SK-N-SH treated with all-trans-retinoic acid at 6 μM for 48 hours (cell line): ENCODE measurements around the gene CAMSAP3.

ENCODE experiments used
- ATAC-seq: fragments of 200-7000 bp; cut with Tn5 transposase; 3 replicates; pipeline ENCODE4 v1.9.1; 2020; ENCODE audit warnings: mild to moderate bottlenecking, moderate library complexity
- ARNTL ChIP-seq: fragments of 450-650 bp; formaldehyde crosslinking; IDR thresholded peaks from 2 replicates; pipeline ENCODE4 v1.5.0; 2020; ENCODE audit warnings: low read depth, mild to moderate bottlenecking, moderate library complexity, borderline replicate concordance
- BACH2 ChIP-seq: fragments of 250-450 bp; sonication (Bioruptor Pico); IDR thresholded peaks from 2 replicates; pipeline ENCODE4 v1.9.0; 2021; ENCODE audit warnings: mild to moderate bottlenecking, borderline replicate concordance
- CREB5 ChIP-seq: fragments of 250-450 bp; sonication (Bioruptor Pico); IDR thresholded peaks from 2 replicates; pipeline ENCODE4 v1.5.1; 2020; ENCODE audit warnings: low read depth, mild to moderate bottlenecking, moderate library complexity
- CSDC2 ChIP-seq: fragments of 250-450 bp; sonication (Bioruptor Pico); IDR thresholded peaks from 2 replicates; pipeline ENCODE4 v1.5.0; 2020; ENCODE audit warnings: mild to moderate bottlenecking, moderate library complexity
- CSRNP3 ChIP-seq: fragments of 250-450 bp; sonication (Bioruptor Pico); IDR thresholded peaks from 2 replicates; pipeline ENCODE4 v1.5.1; 2021; ENCODE audit warnings: mild to moderate bottlenecking, moderate library complexity
- ESRRG ChIP-seq: fragments of 250-450 bp; sonication (Bioruptor Pico); IDR thresholded peaks from 2 replicates; pipeline ENCODE4 v1.6.1; 2021; ENCODE audit warnings: mild to moderate bottlenecking
- GLIS3 ChIP-seq: fragments of 250-450 bp; sonication (Bioruptor Pico); IDR thresholded peaks from 2 replicates; pipeline ENCODE4 v1.5.0; 2020; ENCODE audit warnings: mild to moderate bottlenecking, moderate library complexity
- ISL1 ChIP-seq: fragments of 250-450 bp; sonication (Bioruptor Pico); IDR thresholded peaks from 2 replicates; pipeline ENCODE4 v2.1.2; 2022; ENCODE audit warnings: mild to moderate bottlenecking, moderate library complexity
- PPARA ChIP-seq: fragments of 250-450 bp; sonication (Bioruptor Pico); IDR thresholded peaks from 2 replicates; pipeline ENCODE4 v1.5.0; 2020; ENCODE audit warnings: mild to moderate bottlenecking, borderline replicate concordance
- RARB ChIP-seq: fragments of 250-450 bp; sonication (Bioruptor Pico); IDR thresholded peaks from 2 replicates; pipeline ENCODE4 v1.8.0; 2021; ENCODE audit warnings: mild to moderate bottlenecking, moderate library complexity
- SNAI2 ChIP-seq: fragments of 250-450 bp; sonication (Bioruptor Pico); IDR thresholded peaks from 2 replicates; pipeline ENCODE4 v1.5.0; 2020; ENCODE audit warnings: mild to moderate bottlenecking, moderate library complexity
- TCF4 ChIP-seq: fragments of 250-450 bp; sonication (Bioruptor Pico); IDR thresholded peaks from 2 replicates; pipeline ENCODE4 v1.8.0; 2021; ENCODE audit warnings: mild to moderate bottlenecking, moderate library complexity, borderline replicate concordance
- ZC3H10 ChIP-seq: fragments of 250-450 bp; sonication (Bioruptor Pico); IDR thresholded peaks from 2 replicates; pipeline ENCODE4 v1.5.1; 2021; ENCODE audit warnings: mild to moderate bottlenecking, moderate library complexity
- ZFP3 ChIP-seq: fragments of 250-450 bp; sonication (Bioruptor Pico); IDR thresholded peaks from 2 replicates; pipeline ENCODE4 v1.5.0; 2020; ENCODE audit warnings: mild to moderate bottlenecking, moderate library complexity
- ZFP30 ChIP-seq: fragments of 450-650 bp; formaldehyde crosslinking; IDR thresholded peaks from 2 replicates; pipeline ENCODE4 v1.5.0; 2022; ENCODE audit warnings: mild to moderate bottlenecking, moderate library complexity
- ZNF70 ChIP-seq: fragments of 450-650 bp; formaldehyde crosslinking; IDR thresholded peaks from 2 replicates; pipeline ENCODE4 v1.5.0; 2020; ENCODE audit warnings: mild to moderate bottlenecking, moderate library complexity
- ZNF8 ChIP-seq: fragments of 450-650 bp; formaldehyde crosslinking; IDR thresholded peaks from 2 replicates; pipeline ENCODE4 v1.5.0; 2020; ENCODE audit warnings: mild to moderate bottlenecking, moderate library complexity
- TF ChIP-seq, protein P1 (sequence below): fragments of 250-450 bp; sonication (Bioruptor Pico); IDR thresholded peaks from 2 replicates; pipeline ENCODE4 v1.8.0; 2021; ENCODE audit warnings: low read depth, mild to moderate bottlenecking, moderate library complexity, borderline replicate concordance
- TF ChIP-seq, protein P2 (sequence below): fragments of 250-450 bp; sonication (Bioruptor Pico); IDR thresholded peaks from 2 replicates; pipeline ENCODE4 v1.8.0; 2020; ENCODE audit warnings: mild to moderate bottlenecking, moderate library complexity, borderline replicate concordance

CAMSAP3 gene

GRCh38 chr19:7640803-7641202, 45.1 kb downstream of the CAMSAP3 start:
- ATAC-seq = no peak
- TF ChIP-seq BACH2 (CRISPR knock-in tag) (no peak), PPARA (CRISPR knock-in tag) (no peak), TCF4 (CRISPR knock-in tag) (no peak)
- TF ChIP-seq, all 23 proteins: peak for 0

GRCh38 chr19:7641290-7642276, 45.9 kb downstream of the CAMSAP3 start:
- no peak for TF ChIP-seq CREB5 (CRISPR knock-in tag)
- TF ChIP-seq SNAI2 (CRISPR knock-in tag) = no peak
- no peak for TF ChIP-seq BACH2 (CRISPR knock-in tag)
- no peak for TF ChIP-seq ZC3H10 (CRISPR knock-in tag)
- no peak for TF ChIP-seq ZFP3 (CRISPR knock-in tag)
- TF ChIP-seq ZNF8 (CRISPR knock-in tag) = no peak
- no peak for TF ChIP-seq GLIS3 (CRISPR knock-in tag)
- no peak for TF ChIP-seq CSRNP3 (CRISPR knock-in tag)
- ATAC-seq = no peak

- no peak for ATAC-seq
- no peak for TF ChIP-seq BACH2 (CRISPR knock-in tag)
- no peak for TF ChIP-seq CREB5 (CRISPR knock-in tag)
- no peak for TF ChIP-seq RARB (CRISPR knock-in tag)
- TF ChIP-seq, protein P1, sequence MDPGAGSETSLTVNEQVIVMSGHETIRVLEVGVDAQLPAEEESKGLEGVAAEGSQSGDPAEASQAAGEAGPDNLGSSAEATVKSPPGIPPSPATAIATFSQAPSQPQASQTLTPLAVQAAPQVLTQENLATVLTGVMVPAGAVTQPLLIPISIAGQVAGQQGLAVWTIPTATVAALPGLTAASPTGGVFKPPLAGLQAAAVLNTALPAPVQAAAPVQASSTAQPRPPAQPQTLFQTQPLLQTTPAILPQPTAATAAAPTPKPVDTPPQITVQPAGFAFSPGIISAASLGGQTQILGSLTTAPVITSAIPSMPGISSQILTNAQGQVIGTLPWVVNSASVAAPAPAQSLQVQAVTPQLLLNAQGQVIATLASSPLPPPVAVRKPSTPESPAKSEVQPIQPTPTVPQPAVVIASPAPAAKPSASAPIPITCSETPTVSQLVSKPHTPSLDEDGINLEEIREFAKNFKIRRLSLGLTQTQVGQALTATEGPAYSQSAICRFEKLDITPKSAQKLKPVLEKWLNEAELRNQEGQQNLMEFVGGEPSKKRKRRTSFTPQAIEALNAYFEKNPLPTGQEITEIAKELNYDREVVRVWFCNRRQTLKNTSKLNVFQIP = no peak
- no peak for TF ChIP-seq CSRNP3 (CRISPR knock-in tag)
- TF ChIP-seq ZNF70 = no peak
- TF ChIP-seq CSDC2 (CRISPR knock-in tag) = no peak
- no peak for TF ChIP-seq ESRRG (CRISPR knock-in tag)
- TF ChIP-seq, protein P2, sequence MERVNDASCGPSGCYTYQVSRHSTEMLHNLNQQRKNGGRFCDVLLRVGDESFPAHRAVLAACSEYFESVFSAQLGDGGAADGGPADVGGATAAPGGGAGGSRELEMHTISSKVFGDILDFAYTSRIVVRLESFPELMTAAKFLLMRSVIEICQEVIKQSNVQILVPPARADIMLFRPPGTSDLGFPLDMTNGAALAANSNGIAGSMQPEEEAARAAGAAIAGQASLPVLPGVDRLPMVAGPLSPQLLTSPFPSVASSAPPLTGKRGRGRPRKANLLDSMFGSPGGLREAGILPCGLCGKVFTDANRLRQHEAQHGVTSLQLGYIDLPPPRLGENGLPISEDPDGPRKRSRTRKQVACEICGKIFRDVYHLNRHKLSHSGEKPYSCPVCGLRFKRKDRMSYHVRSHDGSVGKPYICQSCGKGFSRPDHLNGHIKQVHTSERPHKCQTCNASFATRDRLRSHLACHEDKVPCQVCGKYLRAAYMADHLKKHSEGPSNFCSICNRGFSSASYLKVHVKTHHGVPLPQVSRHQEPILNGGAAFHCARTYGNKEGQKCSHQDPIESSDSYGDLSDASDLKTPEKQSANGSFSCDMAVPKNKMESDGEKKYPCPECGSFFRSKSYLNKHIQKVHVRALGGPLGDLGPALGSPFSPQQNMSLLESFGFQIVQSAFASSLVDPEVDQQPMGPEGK (CRISPR knock-in tag) = no peak
- no peak for TF ChIP-seq GLIS3 (CRISPR knock-in tag)
- TF ChIP-seq ZFP30 (CRISPR knock-in tag) = no peak
- TF ChIP-seq SNAI2 (CRISPR knock-in tag) = no peak
- TF ChIP-seq ISL1 (CRISPR knock-in tag) = no peak
- TF ChIP-seq PPARA (CRISPR knock-in tag) = no peak
- no peak for TF ChIP-seq TCF4 (CRISPR knock-in tag)
- no peak for TF ChIP-seq ARNTL
These were observed 46.8 kb downstream of the CAMSAP3 start for GRCh38 chr19:7642295-7643030.
